ENCODE measurements around the gene MPV17L2.

DNA sequence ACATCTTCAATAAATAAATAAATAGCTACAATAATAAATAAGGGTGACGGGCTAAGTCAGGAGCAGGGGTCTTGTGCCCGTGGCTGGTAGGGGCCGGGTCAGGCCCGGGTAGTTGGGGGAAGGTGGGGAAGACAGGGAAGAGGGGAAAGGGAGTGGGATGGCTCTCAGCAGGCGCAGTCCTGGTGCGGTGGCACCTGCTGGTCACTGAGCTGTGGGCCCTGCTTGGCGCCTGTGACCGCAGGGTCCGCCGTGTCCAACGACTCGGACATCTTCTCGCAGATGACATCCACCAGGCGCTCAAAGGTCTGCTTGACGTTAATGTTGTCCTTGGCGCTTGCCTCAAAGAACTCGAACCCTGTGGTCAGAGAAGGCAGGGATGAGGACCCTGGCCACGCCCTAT is 4.3 kb downstream of the MPV17L2 start:
- TF ChIP-seq TCF4 (CRISPR knock-in tag; IDR thresholded peaks at IDR 0.05; ENCODE audit: borderline replicate concordance) (no peak), TOX (CRISPR knock-in tag; IDR thresholded peaks at IDR 0.05; ENCODE audit: borderline replicate concordance) (no peak), SNAI2 (CRISPR knock-in tag; IDR thresholded peaks at IDR 0.05) (no peak), OSR1 (CRISPR knock-in tag; IDR thresholded peaks at IDR 0.05) (no peak), ZNF70 (CRISPR knock-in tag; IDR thresholded peaks at IDR 0.05) (no peak)
- TF ChIP-seq, protein P1, sequence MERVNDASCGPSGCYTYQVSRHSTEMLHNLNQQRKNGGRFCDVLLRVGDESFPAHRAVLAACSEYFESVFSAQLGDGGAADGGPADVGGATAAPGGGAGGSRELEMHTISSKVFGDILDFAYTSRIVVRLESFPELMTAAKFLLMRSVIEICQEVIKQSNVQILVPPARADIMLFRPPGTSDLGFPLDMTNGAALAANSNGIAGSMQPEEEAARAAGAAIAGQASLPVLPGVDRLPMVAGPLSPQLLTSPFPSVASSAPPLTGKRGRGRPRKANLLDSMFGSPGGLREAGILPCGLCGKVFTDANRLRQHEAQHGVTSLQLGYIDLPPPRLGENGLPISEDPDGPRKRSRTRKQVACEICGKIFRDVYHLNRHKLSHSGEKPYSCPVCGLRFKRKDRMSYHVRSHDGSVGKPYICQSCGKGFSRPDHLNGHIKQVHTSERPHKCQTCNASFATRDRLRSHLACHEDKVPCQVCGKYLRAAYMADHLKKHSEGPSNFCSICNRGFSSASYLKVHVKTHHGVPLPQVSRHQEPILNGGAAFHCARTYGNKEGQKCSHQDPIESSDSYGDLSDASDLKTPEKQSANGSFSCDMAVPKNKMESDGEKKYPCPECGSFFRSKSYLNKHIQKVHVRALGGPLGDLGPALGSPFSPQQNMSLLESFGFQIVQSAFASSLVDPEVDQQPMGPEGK (CRISPR knock-in tag; IDR thresholded peaks at IDR 0.05; ENCODE audit: borderline replicate concordance): no peak
- TF ChIP-seq, protein P2, sequence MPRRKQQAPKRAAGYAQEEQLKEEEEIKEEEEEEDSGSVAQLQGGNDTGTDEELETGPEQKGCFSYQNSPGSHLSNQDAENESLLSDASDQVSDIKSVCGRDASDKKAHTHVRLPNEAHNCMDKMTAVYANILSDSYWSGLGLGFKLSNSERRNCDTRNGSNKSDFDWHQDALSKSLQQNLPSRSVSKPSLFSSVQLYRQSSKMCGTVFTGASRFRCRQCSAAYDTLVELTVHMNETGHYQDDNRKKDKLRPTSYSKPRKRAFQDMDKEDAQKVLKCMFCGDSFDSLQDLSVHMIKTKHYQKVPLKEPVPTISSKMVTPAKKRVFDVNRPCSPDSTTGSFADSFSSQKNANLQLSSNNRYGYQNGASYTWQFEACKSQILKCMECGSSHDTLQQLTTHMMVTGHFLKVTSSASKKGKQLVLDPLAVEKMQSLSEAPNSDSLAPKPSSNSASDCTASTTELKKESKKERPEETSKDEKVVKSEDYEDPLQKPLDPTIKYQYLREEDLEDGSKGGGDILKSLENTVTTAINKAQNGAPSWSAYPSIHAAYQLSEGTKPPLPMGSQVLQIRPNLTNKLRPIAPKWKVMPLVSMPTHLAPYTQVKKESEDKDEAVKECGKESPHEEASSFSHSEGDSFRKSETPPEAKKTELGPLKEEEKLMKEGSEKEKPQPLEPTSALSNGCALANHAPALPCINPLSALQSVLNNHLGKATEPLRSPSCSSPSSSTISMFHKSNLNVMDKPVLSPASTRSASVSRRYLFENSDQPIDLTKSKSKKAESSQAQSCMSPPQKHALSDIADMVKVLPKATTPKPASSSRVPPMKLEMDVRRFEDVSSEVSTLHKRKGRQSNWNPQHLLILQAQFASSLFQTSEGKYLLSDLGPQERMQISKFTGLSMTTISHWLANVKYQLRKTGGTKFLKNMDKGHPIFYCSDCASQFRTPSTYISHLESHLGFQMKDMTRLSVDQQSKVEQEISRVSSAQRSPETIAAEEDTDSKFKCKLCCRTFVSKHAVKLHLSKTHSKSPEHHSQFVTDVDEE (CRISPR knock-in tag; IDR thresholded peaks at IDR 0.05): no peak
